H9 (cell line): ENCODE results near the gene BHLHA9. TPM values are rescaled to one million over a fixed set of nuclear protein-coding genes. Genes with fewer than 3 reads are reported as not detected.

Experiments
- DNase-seq: peaks from one replicate; pipeline ENCODE4 v3.0.0-alpha.2; 2017
- H2AFZ ChIP-seq: one replicate; pipeline ENCODE4 v1.6.1; 2013; ENCODE audit warnings: mild to moderate bottlenecking, low read length, control low read depth, moderate library complexity
- H2AK5ac ChIP-seq: 2 replicates; pipeline ENCODE4 v1.6.1; 2013; ENCODE audit warnings: low read length, control low read depth, mixed read lengths; ENCODE audit not compliant: insufficient read length
- H2BK120ac ChIP-seq: one replicate; pipeline ENCODE4 v1.6.1; 2013; ENCODE audit warnings: low read depth, mild to moderate bottlenecking, low read length, control low read depth, inconsistent platforms; ENCODE audit not compliant: poor library complexity, severe bottlenecking
- H2BK12ac ChIP-seq: 2 replicates; pipeline ENCODE4 v1.6.1; 2013; ENCODE audit warnings: low read length, control low read depth, mixed read lengths, low read depth; ENCODE audit not compliant: insufficient read length
- H2BK15ac ChIP-seq: 2 replicates; pipeline ENCODE4 v1.6.1; 2013; ENCODE audit warnings: low read depth, low read length, control low read depth
- H2BK20ac ChIP-seq: one replicate; pipeline ENCODE4 v1.6.1; 2013; ENCODE audit warnings: low read depth, mild to moderate bottlenecking, low read length, control low read depth, inconsistent platforms; ENCODE audit not compliant: poor library complexity, severe bottlenecking
- H2BK5ac ChIP-seq: 2 replicates; pipeline ENCODE4 v1.6.1; 2013; ENCODE audit warnings: low read length, control low read depth, mixed read lengths; ENCODE audit not compliant: insufficient read length
- H3K14ac ChIP-seq: 2 replicates; pipeline ENCODE4 v1.6.1; 2013; ENCODE audit warnings: low read length, control low read depth; ENCODE audit not compliant: insufficient read depth
- H3K18ac ChIP-seq: 2 replicates; pipeline ENCODE4 v1.6.1; 2013; ENCODE audit warnings: low read depth, mild to moderate bottlenecking, mixed read lengths, low read length, control low read depth; ENCODE audit not compliant: insufficient read length
- H3K23ac ChIP-seq: 2 replicates; pipeline ENCODE4 v1.6.1; 2013; ENCODE audit warnings: low read length, control low read depth, mixed read lengths, low read depth; ENCODE audit not compliant: insufficient read length
- H3K23me2 ChIP-seq: 2 replicates; pipeline ENCODE4 v1.6.1; 2013; ENCODE audit warnings: low read depth, mild to moderate bottlenecking, mixed read lengths, low read length, control low read depth; ENCODE audit not compliant: insufficient read length, poor library complexity, severe bottlenecking
- H3K27ac ChIP-seq: 2 replicates; pipeline ENCODE4 v1.5.1; 2013; ENCODE audit warnings: low read length, control low read depth, mixed read lengths, low read depth; ENCODE audit not compliant: insufficient read length
- H3K27me3 ChIP-seq: 2 replicates; pipeline ENCODE4 v1.6.1; 2013; ENCODE audit warnings: low read length, control low read depth, inconsistent platforms; ENCODE audit not compliant: insufficient read depth
- H3K4ac ChIP-seq: 2 replicates; pipeline ENCODE4 v1.6.1; 2013; ENCODE audit warnings: low read depth, mild to moderate bottlenecking, control low read depth, inconsistent platforms, low read length, moderate library complexity
- H3K4me1 ChIP-seq: 2 replicates; pipeline ENCODE4 v1.6.1; 2013; ENCODE audit warnings: low read length, control low read depth, inconsistent platforms; ENCODE audit not compliant: insufficient read depth
- H3K4me2 ChIP-seq: 2 replicates; pipeline ENCODE4 v1.6.1; 2013; ENCODE audit warnings: low read length, control low read depth, mixed read lengths; ENCODE audit not compliant: insufficient read length, insufficient read depth
- H3K56ac ChIP-seq: 2 replicates; pipeline ENCODE4 v1.6.1; 2013; ENCODE audit warnings: low read depth, mild to moderate bottlenecking, mixed read lengths, low read length, control low read depth; ENCODE audit not compliant: insufficient read length
- H3K79me1 ChIP-seq: 2 replicates; pipeline ENCODE4 v1.6.1; 2013; ENCODE audit warnings: low read depth, mild to moderate bottlenecking, moderate library complexity, low read length, control low read depth, inconsistent platforms; ENCODE audit not compliant: insufficient read depth, poor library complexity, severe bottlenecking
- H3K79me2 ChIP-seq: 2 replicates; pipeline ENCODE4 v1.6.1; 2013; ENCODE audit warnings: low read length, control low read depth, inconsistent platforms; ENCODE audit not compliant: insufficient read depth
- H3K9ac ChIP-seq: 2 replicates; pipeline ENCODE4 v1.6.1; 2013; ENCODE audit warnings: low read length, control low read depth, mixed read lengths; ENCODE audit not compliant: insufficient read length; ENCODE audit errors: extremely low read depth
- H3K9me3 ChIP-seq: one replicate; pipeline ENCODE4 v1.6.1; 2013; ENCODE audit warnings: low read depth, low read length, inconsistent platforms; ENCODE audit not compliant: control insufficient read depth
- H3T11ph ChIP-seq: one replicate; pipeline ENCODE4 v1.6.1; 2013; ENCODE audit warnings: mild to moderate bottlenecking, low read length, control low read depth, inconsistent platforms
- H4K20me1 ChIP-seq: one replicate; pipeline ENCODE4 v1.6.1; 2013; ENCODE audit not compliant: control insufficient read depth, insufficient read length, insufficient read depth
- H4K5ac ChIP-seq: 2 replicates; pipeline ENCODE4 v1.6.1; 2013; ENCODE audit warnings: low read depth, mild to moderate bottlenecking, mixed read lengths, low read length, control low read depth; ENCODE audit not compliant: insufficient read length
- H4K8ac ChIP-seq: replicated peaks from 2 replicates; pipeline ENCODE4 v1.6.1; 2013; ENCODE audit warnings: low read length, control low read depth, mixed read lengths, low read depth; ENCODE audit not compliant: insufficient read length
- H4K91ac ChIP-seq: 2 replicates; pipeline ENCODE4 v1.6.1; 2013; ENCODE audit warnings: low read depth, mild to moderate bottlenecking, moderate library complexity, mixed read lengths, low read length, control low read depth; ENCODE audit not compliant: insufficient read length
- H3K27ac Mint-ChIP-seq, 3 experiments: 2 replicates in 2 of 3; 3 replicates in 1 of 3; pipeline ENCODE4 v1.8.0; 2020 to 2021; ENCODE audit warnings: mixed read lengths in 3 of 3, mild to moderate bottlenecking in 1 of 3, moderate library complexity in 1 of 3
- H3K27me3 Mint-ChIP-seq: 2 replicates; pipeline ENCODE4 v1.8.0; 2021; ENCODE audit warnings: low read depth, mild to moderate bottlenecking, moderate library complexity, mixed read lengths
- H3K36me3 Mint-ChIP-seq, 3 experiments: 2 replicates in 2 of 3; 3 replicates in 1 of 3; pipeline ENCODE4 v1.8.0; 2020 to 2021; ENCODE audit warnings: low read depth in 3 of 3, mixed read lengths in 3 of 3; ENCODE audit not compliant: insufficient read depth in 1 of 3
- H3K4me1 Mint-ChIP-seq, 2 experiments: 2 replicates each; pipeline ENCODE4 v1.8.0; 2020; ENCODE audit warnings: mixed read lengths in 2 of 2
- H3K4me3 Mint-ChIP-seq, 2 experiments: 2 replicates in 1 of 2; 3 replicates in 1 of 2; pipeline ENCODE4 v1.8.0; 2020 to 2021; ENCODE audit warnings: mild to moderate bottlenecking in 2 of 2, mixed read lengths in 2 of 2, moderate library complexity in 1 of 2
- H3K9me3 Mint-ChIP-seq, 2 experiments: 2 replicates in 1 of 2; 3 replicates in 1 of 2; pipeline ENCODE4 v1.8.0; 2020; ENCODE audit warnings: mild to moderate bottlenecking in 2 of 2, mixed read lengths in 2 of 2, moderate library complexity in 1 of 2
- CTCF ChIP-seq: fragments of 200-600 bp; sonication (generic); conservative IDR thresholded peaks from 3 replicates; pipeline ENCODE4 v1.8.0; 2021; ENCODE audit warnings: antibody characterized with exemption, mild to moderate bottlenecking
- WGBS: extraction: QIAGEN DNeasy Blood & Tissue Kit; methylation state at CpG from one replicate; pipeline ENCODE4 v1.1.7; 2013; ENCODE audit warnings: missing lambda C conversion rate, low lambda C conversion rate, mixed read lengths; ENCODE audit not compliant: insufficient read length; ENCODE audit errors: extremely low coverage; 5-methylcytosine and 5-hydroxymethylcytosine counted together
- total RNA-seq: library from RNA; stranded (reverse); gene quantifications from 2 replicates; pipeline ENCODE4 v1.2.1, GENCODE V29; 2021

Gene BHLHA9
- total RNA-seq, 1 experiment from 2014 or later: not detected

DNA sequence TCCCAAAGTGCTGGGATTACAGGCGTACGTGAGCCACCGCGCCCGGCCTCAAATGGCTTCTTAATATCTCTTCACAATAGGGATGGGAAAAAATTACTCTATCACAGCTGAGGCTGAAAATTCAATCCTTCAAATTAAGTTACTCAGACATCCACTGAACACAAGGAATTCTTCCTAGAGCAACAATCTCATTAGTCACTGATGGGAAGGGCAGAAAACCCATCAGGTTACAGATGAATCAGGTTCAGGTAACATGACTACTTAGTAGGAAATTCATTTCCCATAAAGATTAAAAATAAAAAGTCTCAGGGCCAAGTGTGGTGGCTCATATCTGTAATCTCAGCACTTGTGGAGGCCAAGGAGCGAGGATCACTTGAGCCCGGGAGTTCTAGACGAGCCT, 47.9 kb upstream of the BHLHA9 start:
- Histone ChIP-seq H4K91ac (no peak overlapping the region), H2BK20ac (no peak overlapping the region), H3K56ac (no peak overlapping the region), H4K5ac (no peak overlapping the region), H2AK5ac (no peak overlapping the region), H3T11ph (no peak overlapping the region), H2BK120ac (no peak overlapping the region), H3K14ac (no peak overlapping the region), H3K9ac (no peak overlapping the region), H3K23ac (no peak overlapping the region), H3K79me1 (no peaks in the 10 kb centered on the region), H3K27me3 (peaks cover 11% of the 10 kb centered on the region; the same call in 1 of the 2 replicates), H3K4me1 (no peaks in the 10 kb centered on the region), H3K23me2 (no peaks in the 10 kb centered on the region), H3K18ac (no peak overlapping the region), H3K79me2 (no peaks in the 10 kb centered on the region), H3K9me3 (no peaks in the 10 kb centered on the region), H2AFZ (no peak overlapping the region), H2BK12ac (no peak overlapping the region), H4K8ac (no peak overlapping the region), H3K27ac (no peak overlapping the region), H3K4ac (no peak overlapping the region), H2BK5ac (no peak overlapping the region), H2BK15ac (no peak overlapping the region), H3K4me2 (no peak overlapping the region), H4K20me1 (no peaks in the 10 kb centered on the region)
- DNase-seq: no peak
- Mint-ChIP-seq H3K9me3 (no peaks in the 10 kb centered on the region; a peak in 1 of 5 replicates), H3K4me3 (no peak overlapping the region), H3K36me3 (no peaks in the 10 kb centered on the region; a peak in 1 of 7 replicates), H3K27ac (no peak overlapping the region; a peak in 1 of 7 replicates), H3K27me3 (peaks cover 76% of the 10 kb centered on the region), H3K4me1 (no peaks in the 10 kb centered on the region)
- no peak for TF ChIP-seq CTCF
- no CpG with 5 or more reads among the region's 8 CpGs for whole genome bisulfite sequencing
